ENCODE data around the gene PNRC1. TPM values are rescaled to one million over a fixed set of nuclear protein-coding genes. Genes with fewer than 3 reads are reported as not detected.

Gene PNRC1
- total RNA-seq, 1 donor from 2014 or later = 236 TPM

GRCh38 chr6:89111933-89112332 lies 31.4 kb downstream of the PNRC1 start:
- H3K27me3 Mint-ChIP-seq (ENCODE audit: insufficient read depth, low read depth) = peaks cover 3% of the 10 kb centered on the region
- TF ChIP-seq, protein P1, sequence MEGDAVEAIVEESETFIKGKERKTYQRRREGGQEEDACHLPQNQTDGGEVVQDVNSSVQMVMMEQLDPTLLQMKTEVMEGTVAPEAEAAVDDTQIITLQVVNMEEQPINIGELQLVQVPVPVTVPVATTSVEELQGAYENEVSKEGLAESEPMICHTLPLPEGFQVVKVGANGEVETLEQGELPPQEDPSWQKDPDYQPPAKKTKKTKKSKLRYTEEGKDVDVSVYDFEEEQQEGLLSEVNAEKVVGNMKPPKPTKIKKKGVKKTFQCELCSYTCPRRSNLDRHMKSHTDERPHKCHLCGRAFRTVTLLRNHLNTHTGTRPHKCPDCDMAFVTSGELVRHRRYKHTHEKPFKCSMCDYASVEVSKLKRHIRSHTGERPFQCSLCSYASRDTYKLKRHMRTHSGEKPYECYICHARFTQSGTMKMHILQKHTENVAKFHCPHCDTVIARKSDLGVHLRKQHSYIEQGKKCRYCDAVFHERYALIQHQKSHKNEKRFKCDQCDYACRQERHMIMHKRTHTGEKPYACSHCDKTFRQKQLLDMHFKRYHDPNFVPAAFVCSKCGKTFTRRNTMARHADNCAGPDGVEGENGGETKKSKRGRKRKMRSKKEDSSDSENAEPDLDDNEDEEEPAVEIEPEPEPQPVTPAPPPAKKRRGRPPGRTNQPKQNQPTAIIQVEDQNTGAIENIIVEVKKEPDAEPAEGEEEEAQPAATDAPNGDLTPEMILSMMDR (IDR thresholded peaks at IDR 0.05) = no peak
- TF ChIP-seq EZH2phosphoT487 (IDR thresholded peaks at IDR 0.05) (no peak), EZH2 (IDR thresholded peaks at IDR 0.05) (no peak)
- Histone ChIP-seq H3F3A (ENCODE audit: low read depth) (no peaks in the 10 kb centered on the region), H3K9me3 (ENCODE audit: low read depth) (no peaks in the 10 kb centered on the region), H3K4me3 (no peak overlapping the region), H3K27ac (no peak overlapping the region), H2AFZ (replicated peaks) (no peak overlapping the region), H3K27me3 (no peaks in the 10 kb centered on the region), H3K4me2 (no peak overlapping the region), H3K4me1 (peaks cover 3% of the 10 kb centered on the region), H3K36me3 (no peaks in the 10 kb centered on the region), H4K20me1 (ENCODE audit: low read depth) (peaks cover 22% of the 10 kb centered on the region), H3K79me2 (ENCODE audit: low read depth) (peaks cover 68% of the 10 kb centered on the region), H3K9ac (no peak overlapping the region)
- no peak for DNase-seq (ENCODE audit: low spot score)
- H3K4me1 Mint-ChIP-seq = peaks cover 11% of the 10 kb centered on the region
- H3K36me3 Mint-ChIP-seq = peaks cover 11% of the 10 kb centered on the region
- no peak overlapping the region for H3K4me3 Mint-ChIP-seq
- H3K27ac Mint-ChIP-seq = no peak overlapping the region
- H3K9me3 Mint-ChIP-seq = no peaks in the 10 kb centered on the region

DNA sequence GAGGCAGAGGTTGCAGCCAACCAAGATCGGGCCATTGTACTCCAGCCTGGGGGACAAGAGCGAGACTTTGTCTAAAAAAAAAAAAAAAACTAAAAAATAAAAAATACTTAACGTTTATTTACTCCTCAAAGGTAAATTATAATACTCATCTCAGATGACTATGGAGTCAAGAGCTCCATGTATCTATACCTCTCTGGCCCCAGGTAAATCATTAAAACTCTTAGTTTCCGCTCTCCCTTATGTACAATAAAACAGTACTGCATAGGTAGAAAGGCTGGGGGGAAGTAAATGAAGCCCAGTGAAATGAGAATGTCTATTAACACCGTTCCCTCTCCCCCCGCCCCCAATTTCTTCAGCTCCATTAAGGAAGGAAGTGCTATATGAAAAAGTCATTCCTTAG lies 36.2 kb downstream of the PNRC1 start:
- Histone ChIP-seq H4K20me1 (ENCODE audit: low read depth) (no peaks in the 10 kb centered on the region), H3K27me3 (peaks cover 12% of the 10 kb centered on the region)

DNA sequence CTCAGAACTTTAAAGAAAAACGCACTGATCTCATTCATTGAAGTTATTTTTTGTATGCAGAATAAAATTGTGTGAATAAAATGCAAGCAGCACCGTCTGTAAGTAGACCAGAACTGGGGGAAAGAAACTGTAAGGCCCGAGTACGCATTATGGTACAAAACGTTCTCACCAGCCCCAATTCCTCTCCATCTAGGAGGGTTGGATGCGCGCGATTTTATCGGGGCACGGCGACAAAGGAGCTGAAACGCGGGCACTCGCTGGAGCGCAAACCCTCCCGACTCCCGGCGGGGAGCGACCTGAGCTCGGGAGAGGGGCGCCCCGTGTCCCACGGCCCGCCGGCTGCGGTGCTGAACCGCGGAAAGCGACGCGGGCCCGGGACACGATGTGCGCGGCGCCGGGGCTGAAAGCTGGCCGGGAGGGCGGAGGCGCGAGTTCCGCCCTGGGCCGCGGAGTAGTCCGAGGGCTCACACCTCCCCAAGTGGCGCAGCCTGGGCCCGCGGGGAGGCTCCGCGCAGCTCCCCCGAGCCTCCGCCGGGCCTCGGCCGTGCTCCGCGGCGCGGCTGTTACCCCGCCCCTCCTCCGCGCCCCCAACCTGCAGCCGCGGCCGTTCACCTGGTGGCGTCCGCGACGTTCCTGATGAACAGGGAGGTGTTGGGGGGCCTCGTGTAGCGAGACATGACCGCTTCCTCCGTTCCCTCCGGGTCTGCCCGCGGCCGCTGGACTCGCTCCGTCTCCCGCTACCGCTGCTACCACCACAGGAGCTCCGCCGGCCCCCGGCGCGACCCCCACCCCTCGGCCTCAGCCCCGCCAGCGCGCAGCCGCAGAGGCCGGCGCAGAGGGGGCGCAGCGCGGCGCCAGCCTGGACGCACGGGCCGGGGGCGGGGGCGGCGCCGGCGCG lies 36.9 kb downstream of the PNRC1 start, which contains the start of gene SRSF12:
Gene SRSF12, minus strand, starts transcription at position 861 of the 898 bp plus-strand sequence. Its CDS starts 184 bp downstream, at position 677.
- peaks cover 9% of the 10 kb centered on the region for H3K27me3 Mint-ChIP-seq (ENCODE audit: insufficient read depth, low read depth)
- H3K27ac ChIP-seq = no peak within 1 kb of the TSS
- H3K9me3 Mint-ChIP-seq = no peaks in the 10 kb centered on the region
- H2AFZ ChIP-seq (replicated peaks) = peak within 1 kb of the TSS; percentile 98
- peak within 1 kb of the TSS; percentile 78 for H3K4me3 ChIP-seq
- H3K4me1 ChIP-seq = peaks cover 3% of the 10 kb centered on the region
- H3K9ac ChIP-seq = peak within 1 kb of the TSS; percentile 50
- peaks cover 19% of the 10 kb centered on the region for H3K4me1 Mint-ChIP-seq
- H3K36me3 Mint-ChIP-seq = peaks cover 3% of the 10 kb centered on the region
- peak within 1 kb of the TSS; percentile 85 for H3K4me2 ChIP-seq
- H3K4me3 Mint-ChIP-seq = peak within 1 kb of the TSS; percentile 95
- TF ChIP-seq, protein P1 (IDR thresholded peaks at IDR 0.05) = no peak
- no peak for TF ChIP-seq EZH2phosphoT487 (IDR thresholded peaks at IDR 0.05)
- TF ChIP-seq EZH2 (IDR thresholded peaks at IDR 0.05) = no peak
- H3K9me3 ChIP-seq (ENCODE audit: low read depth) = no peaks in the 10 kb centered on the region
- no peaks in the 10 kb centered on the region for H3K36me3 ChIP-seq
- no peaks in the 10 kb centered on the region for H3F3A ChIP-seq (ENCODE audit: low read depth)
- DNase-seq (ENCODE audit: low spot score) = peak; percentile 85
- H3K79me2 ChIP-seq (ENCODE audit: low read depth) = peaks cover 47% of the 10 kb centered on the region
- peaks cover 12% of the 10 kb centered on the region for H3K27me3 ChIP-seq
- peak within 1 kb of the TSS; percentile 77 for H3K27ac Mint-ChIP-seq
- H4K20me1 ChIP-seq (ENCODE audit: low read depth) = no peaks in the 10 kb centered on the region

More for the DNA sequence above, 36.2 kb downstream of the PNRC1 start:
- Histone ChIP-seq H3K79me2 (ENCODE audit: low read depth) (peaks cover 52% of the 10 kb centered on the region), H3K4me2 (peak overlapping the region; percentile 85), H3K9me3 (ENCODE audit: low read depth) (no peaks in the 10 kb centered on the region), H2AFZ (replicated peaks) (no peak overlapping the region), H3K4me1 (peaks cover 3% of the 10 kb centered on the region), H3K9ac (no peak overlapping the region), H3K27ac (no peak overlapping the region), H3K36me3 (no peaks in the 10 kb centered on the region), H3K4me3 (peak overlapping the region; percentile 78), H3F3A (ENCODE audit: low read depth) (no peaks in the 10 kb centered on the region)
- H3K4me1 Mint-ChIP-seq = peaks cover 19% of the 10 kb centered on the region
- peak overlapping the region; percentile 95 for H3K4me3 Mint-ChIP-seq
- no peak for DNase-seq (ENCODE audit: low spot score)
- H3K27ac Mint-ChIP-seq = peak overlapping the region; percentile 77
- TF ChIP-seq, protein P1 (IDR thresholded peaks at IDR 0.05) = no peak
- TF ChIP-seq EZH2phosphoT487 (IDR thresholded peaks at IDR 0.05) = no peak
- TF ChIP-seq EZH2 (IDR thresholded peaks at IDR 0.05) = no peak
- no peaks in the 10 kb centered on the region for H3K9me3 Mint-ChIP-seq
- H3K36me3 Mint-ChIP-seq = peaks cover 3% of the 10 kb centered on the region
- peaks cover 9% of the 10 kb centered on the region for H3K27me3 Mint-ChIP-seq (ENCODE audit: insufficient read depth, low read depth)
